B cell (primary cell): ENCODE data around the gene NR1H2. TPM values are rescaled to one million over a fixed set of nuclear protein-coding genes. Genes with fewer than 3 reads are reported as not detected.
A peak's percentile ranks its signal among the peaks of the same experiment; 100 is the strongest.

Experiments
- ATAC-seq: fragments of 200-7000 bp; cut with Tn5 transposase; one replicate; pipeline ENCODE4 v1.10.0; 2021; ENCODE audit warnings: low read depth, mild to moderate bottlenecking, moderate number of reproducible peaks, moderate library complexity
- CTCF ChIA-PET: fragments of 350-600 bp; sonication (Branson Sonifier 250); formaldehyde crosslinking; loops from one replicate; lab custom pipeline; 2021; ENCODE audit warnings: antibody characterized with exemption, inconsistent platforms; lab: Charles Lee
- POLR2A ChIA-PET: fragments of 350-600 bp; sonication (Branson Sonifier 250); formaldehyde crosslinking; loops from one replicate; lab custom pipeline; 2021; ENCODE audit warnings: antibody characterized with exemption; lab: Charles Lee
- DNase-seq: peaks from one replicate; pipeline ENCODE4 v3.0.0; 2013
- H2AFZ ChIP-seq: 2 replicates; pipeline ENCODE4 v1.6.1; 2012; ENCODE audit warnings: mild to moderate bottlenecking, low read depth, low read length; ENCODE audit not compliant: insufficient read depth, poor library complexity, severe bottlenecking
- H3K27ac ChIP-seq, 2 donors: 1 replicate in 1 of 2; 2 replicates in 1 of 2; pipeline ENCODE4 v1.5.1; 2012 to 2013; ENCODE audit warnings: low read length in 2 of 2, mild to moderate bottlenecking in 2 of 2, moderate library complexity in 1 of 2
- H3K27me3 ChIP-seq, 4 experiments: fragments of 200-600 bp in 1 of 4; sonication (generic) in 1 of 4; replicated peaks in 1 of 4; 1 replicate in 2 of 4; 2 replicates in 2 of 4; pipeline versions ENCODE4 v1.6.1 to v1.7.0; 2013 to 2016; ENCODE audit warnings: low read length in 3 of 4, mild to moderate bottlenecking in 2 of 4, mixed read lengths in 1 of 4, moderate library complexity in 1 of 4; ENCODE audit not compliant: insufficient read depth in 4 of 4, control insufficient read depth in 3 of 4; ENCODE audit errors: control extremely low read depth in 1 of 4
- H3K36me3 ChIP-seq, 2 experiments: replicated peaks in 1 of 2; 1 replicate in 1 of 2; 2 replicates in 1 of 2; pipeline versions ENCODE4 v1.6.1 to v1.7.1; 2013; ENCODE audit warnings: low read length in 1 of 2; ENCODE audit not compliant: insufficient read depth in 2 of 2, control insufficient read depth in 1 of 2; ENCODE audit errors: control extremely low read depth in 1 of 2, extremely low read depth in 1 of 2
- H3K4me1 ChIP-seq, 2 donors: fragments of 200-600 bp in 1 of 2; sonication (generic) in 1 of 2; 1 replicate in 1 of 2; 2 replicates in 1 of 2; pipeline versions ENCODE4 v1.5.1 to v1.6.1; 2013 to 2017; ENCODE audit warnings: low read length in 2 of 2; ENCODE audit not compliant: control insufficient read depth in 2 of 2, insufficient read depth in 2 of 2
- H3K4me2 ChIP-seq: replicated peaks from 2 replicates; pipeline ENCODE3; 2012; ENCODE audit warnings: mild to moderate bottlenecking, low read depth, low read length; ENCODE audit not compliant: poor library complexity, severe bottlenecking
- H3K4me3 ChIP-seq, 5 experiments: fragments of 200-600 bp in 1 of 5; sonication (generic) in 1 of 5; 1 replicate in 3 of 5; 2 replicates in 2 of 5; pipeline versions ENCODE4 v1.5.1 to v1.7.0; 2011 to 2016; ENCODE audit warnings: low read length in 4 of 5, mild to moderate bottlenecking in 4 of 5, low read depth in 2 of 5, control low read depth in 1 of 5, moderate library complexity in 1 of 5; ENCODE audit not compliant: insufficient read depth in 1 of 5; ENCODE audit errors: control extremely low read depth in 1 of 5, extremely low read depth in 1 of 5
- H3K79me2 ChIP-seq: fragments of 200-600 bp; sonication (generic); one replicate; pipeline ENCODE4 v1.6.0; 2016; ENCODE audit warnings: low read length; ENCODE audit not compliant: control insufficient read depth, insufficient read depth
- H3K9ac ChIP-seq: fragments of 200-600 bp; sonication (generic); 2 replicates; pipeline ENCODE4 v1.6.1; 2017; ENCODE audit warnings: mild to moderate bottlenecking, low read length, moderate library complexity
- H3K9me3 ChIP-seq, 3 donors: one replicate each; pipeline versions ENCODE4 v1.6.1 to v1.7.1; 2013; ENCODE audit warnings: low read length in 2 of 3; ENCODE audit not compliant: control insufficient read depth in 2 of 3, insufficient read depth in 1 of 3; ENCODE audit errors: control extremely low read depth in 1 of 3
- H4K20me1 ChIP-seq: 2 replicates; pipeline ENCODE4 v1.6.0; 2012; ENCODE audit warnings: mild to moderate bottlenecking, low read length; ENCODE audit not compliant: insufficient read depth, control insufficient read depth, poor library complexity, severe bottlenecking
- H3K27ac Mint-ChIP-seq: one replicate; pipeline ENCODE4 v1.8.0; 2021; ENCODE audit warnings: mixed read lengths
- H3K27me3 Mint-ChIP-seq: one replicate; pipeline ENCODE4 v1.8.0; 2021; ENCODE audit warnings: mixed read lengths
- H3K4me1 Mint-ChIP-seq: one replicate; pipeline ENCODE4 v1.8.0; 2021; ENCODE audit warnings: mixed read lengths
- H3K4me3 Mint-ChIP-seq: one replicate; pipeline ENCODE4 v1.8.0; 2021; ENCODE audit warnings: mixed read lengths
- H3K9me3 Mint-ChIP-seq: one replicate; pipeline ENCODE4 v1.8.0; 2022; ENCODE audit warnings: mixed read lengths; ENCODE audit not compliant: insufficient read depth
- CTCF ChIP-seq: fragments of 200-600 bp; IDR thresholded peaks from one replicate; pipeline ENCODE4 v1.8.0; 2022; ENCODE audit warnings: antibody characterized with exemption, mild to moderate bottlenecking
- EZH2 ChIP-seq: IDR thresholded peaks from 2 replicates; pipeline ENCODE4 v1.6.1; 2012; ENCODE audit warnings: borderline replicate concordance, low read depth, mild to moderate bottlenecking, moderate library complexity, low read length; ENCODE audit not compliant: insufficient read depth, poor library complexity, severe bottlenecking
- WGBS: methylation state at CpG from one replicate; pipeline ENCODE4 v1.1.5; 2013; ENCODE audit warnings: missing lambda C conversion rate; ENCODE audit not compliant: insufficient coverage; 5-methylcytosine and 5-hydroxymethylcytosine counted together
- intact Hi-C: fragments of 100-400 bp; cut with micrococcal nuclease; formaldehyde crosslinking; loops from one replicate; pipeline ENCODE4 v1.10.0; 2022
- polyA plus RNA-seq: library from polyadenylated mRNA; depleted of rRNA; stranded (reverse); fragments of >200 nt; gene quantifications from 2 replicates; pipeline ENCODE4 v1.2.3, GENCODE V29; 2012
- total RNA-seq, 2 donors: library from RNA; stranded (reverse); fragments of 120-200 nt in 1 of 2; gene quantifications; 1 replicate in 1 of 2; 2 replicates in 1 of 2; pipeline versions ENCODE4 v1.2.3 to v1.2.4, GENCODE V29; 2013 to 2022

NR1H2 gene
- total and polyA plus RNA-seq, 2 donors (not counting 1 experiment from before 2014, with no cell fraction given), result 116 to 164 TPM

- ATAC-seq (no peak), DNase-seq (no peak)
- peak overlapping the region; percentile 62 for H3K4me3 Mint-ChIP-seq
- ChIA-PET POLR2A (interaction anchor here (7.1 kb wide), 1 partner anchor 17 kb away, joined by 122 read pairs; no protein-coding TSS in a partner anchor), CTCF (interaction anchor here (0.6 to 3.9 kb wide), 7 partner anchors 12 to 183 kb away, joined by 3 to 45 read pairs (median 3); partner anchors contain the start of gene JOSD2)
- Histone ChIP-seq H3K9me3 (peaks cover 0 to 45% (median 0%) of the 10 kb centered on the region in 3 donors), H3K27me3 (peaks cover 0 to 9% (median 2%) of the 10 kb centered on the region in 4 experiments), H3K4me1 (peaks cover 48 to 63% of the 10 kb centered on the region in 2 donors), H3K9ac (no peak overlapping the region), H2AFZ (no peak overlapping the region), H3K27ac (no peak overlapping the region), H4K20me1 (peaks cover 51% of the 10 kb centered on the region), H3K4me3 (peak overlapping the region in 1 of 5 experiments; percentile 4), H3K36me3 (peaks cover 0 to 3% of the 10 kb centered on the region in 2 experiments), H3K4me2 (peak overlapping the region; percentile 78), H3K79me2 (peaks cover 14% of the 10 kb centered on the region)
- no peak for TF ChIP-seq EZH2
- peaks cover 4% of the 10 kb centered on the region for H3K9me3 Mint-ChIP-seq
- WGBS, result 14% methylated on average over 19 of the region's 20 CpGs
- intact Hi-C loops, result loop anchor here (2.0 to 5.0 kb wide), 2 partner anchors 303 to 1995 kb away; partner anchors contain the start of gene VRK3
- peaks cover 12% of the 10 kb centered on the region for H3K27me3 Mint-ChIP-seq
- peak overlapping the region; percentile 59 for H3K27ac Mint-ChIP-seq
- peaks cover 64% of the 10 kb centered on the region for H3K4me1 Mint-ChIP-seq
Observed at GRCh38 chr19:50327461-50328223, 48.6 kb upstream of the NR1H2 start.

- peaks cover 55 to 71% of the 10 kb centered on the region in 2 donors for H3K4me1 ChIP-seq
- Mint-ChIP-seq H3K27ac (peak overlapping the region; percentile 20), H3K4me3 (peak overlapping the region; percentile 52), H3K4me1 (peaks cover 69% of the 10 kb centered on the region), H3K27me3 (peaks cover 12% of the 10 kb centered on the region), H3K9me3 (peaks cover 4% of the 10 kb centered on the region)
- peaks cover 0 to 48% (median 0%) of the 10 kb centered on the region in 3 donors for H3K9me3 ChIP-seq
- peaks cover 56% of the 10 kb centered on the region for H4K20me1 ChIP-seq
- DNase-seq (peak; percentile 75), ATAC-seq (no peak)
- peak overlapping the region; percentile 78 for H3K4me2 ChIP-seq
- peaks cover 14% of the 10 kb centered on the region for H3K79me2 ChIP-seq
- H3K9ac ChIP-seq, result peak overlapping the region; percentile 58
- H2AFZ ChIP-seq, result peak overlapping the region; percentile 40
- TF ChIP-seq EZH2, result no peak
- peak; percentile 37 for TF ChIP-seq CTCF
- WGBS, result 6% methylated on average over 104 of the region's 104 CpGs
- POLR2A ChIA-PET, result interaction anchor here (0.6 to 7.1 kb wide), 13 partner anchors 16 to 1589 kb away, joined by 3 to 122 read pairs (median 5); partner anchors contain the start of genes JOSD2 and POLD1
- CTCF ChIA-PET, result interaction anchor here (0.6 to 3.9 kb wide), 10 partner anchors 11 to 183 kb away, joined by 3 to 45 read pairs (median 4); partner anchors contain the start of gene JOSD2
- peaks cover 0 to 9% (median 2%) of the 10 kb centered on the region in 4 experiments for H3K27me3 ChIP-seq
- peaks cover 0 to 3% of the 10 kb centered on the region in 2 experiments for H3K36me3 ChIP-seq
- peak overlapping the region in 4 of 5 experiments; percentile 41 to 60 (median 54) for H3K4me3 ChIP-seq
- H3K27ac ChIP-seq, result no peak overlapping the region
- intact Hi-C loops, result loop anchor here (2.0 to 5.0 kb wide), 2 partner anchors 304 to 1996 kb away; partner anchors contain the start of gene VRK3
Observed at GRCh38 chr19:50328224-50328872, 47.9 kb upstream of the NR1H2 start.
